Fibroblast of the aortic adventitia (primary cell): ENCODE measurements around the gene WDR87. TPM values are rescaled to one million over a fixed set of nuclear protein-coding genes. Genes with fewer than 3 reads are reported as not detected.
"Not testable (repeated sequence)": the region's sequence is repeated elsewhere in the genome, so short reads cannot be mapped to it uniquely, and the experiment has no call there.

Source experiments
- DNase-seq: peaks from one replicate; pipeline ENCODE4 v3.0.0-alpha.2; 2010; ENCODE audit warnings: low read depth
- H3K4me3 ChIP-seq: 2 replicates; pipeline ENCODE4 v1.5.1; 2011; ENCODE audit warnings: low read depth, mild to moderate bottlenecking, control low read depth, low read length, moderate library complexity
- total RNA-seq: library from RNA; depleted of rRNA; stranded (reverse); fragments of >200 nt; gene quantifications from 2 replicates; pipeline ENCODE4 v1.2.3, GENCODE V29; 2012; ENCODE audit warnings: low replicate concordance
- TF ChIP-seq, protein P1 (sequence below): IDR thresholded peaks from 2 replicates; pipeline ENCODE4 v1.5.1; 2011; ENCODE audit warnings: mild to moderate bottlenecking, low read length, control low read depth, inconsistent platforms; ENCODE audit not compliant: insufficient read depth

WDR87 gene
- total RNA-seq, 1 donor = not detected

DNA sequence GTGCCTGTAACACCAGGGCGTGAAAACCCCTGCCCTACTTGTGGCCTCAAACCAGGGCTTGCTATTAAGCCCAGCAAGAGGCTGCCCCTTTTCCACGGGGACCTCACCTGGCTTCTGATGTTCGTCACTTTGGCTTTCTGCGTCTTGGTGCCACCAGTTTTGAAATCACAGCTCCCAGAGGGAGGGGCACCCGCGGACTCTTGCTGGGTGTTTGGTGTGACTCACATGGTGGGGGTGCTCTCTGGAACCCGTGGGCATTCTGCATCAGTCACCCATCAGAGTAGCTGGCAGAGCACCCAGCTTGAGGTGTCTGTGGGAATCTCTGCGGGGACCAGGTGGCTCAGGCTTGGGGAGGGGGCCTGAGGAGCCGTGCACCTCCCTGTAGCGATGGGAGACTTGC lies 19.9 kb upstream of the WDR87 start:
- no peak for DNase-seq
- no peak overlapping the region for H3K4me3 ChIP-seq
- TF ChIP-seq, protein P1, sequence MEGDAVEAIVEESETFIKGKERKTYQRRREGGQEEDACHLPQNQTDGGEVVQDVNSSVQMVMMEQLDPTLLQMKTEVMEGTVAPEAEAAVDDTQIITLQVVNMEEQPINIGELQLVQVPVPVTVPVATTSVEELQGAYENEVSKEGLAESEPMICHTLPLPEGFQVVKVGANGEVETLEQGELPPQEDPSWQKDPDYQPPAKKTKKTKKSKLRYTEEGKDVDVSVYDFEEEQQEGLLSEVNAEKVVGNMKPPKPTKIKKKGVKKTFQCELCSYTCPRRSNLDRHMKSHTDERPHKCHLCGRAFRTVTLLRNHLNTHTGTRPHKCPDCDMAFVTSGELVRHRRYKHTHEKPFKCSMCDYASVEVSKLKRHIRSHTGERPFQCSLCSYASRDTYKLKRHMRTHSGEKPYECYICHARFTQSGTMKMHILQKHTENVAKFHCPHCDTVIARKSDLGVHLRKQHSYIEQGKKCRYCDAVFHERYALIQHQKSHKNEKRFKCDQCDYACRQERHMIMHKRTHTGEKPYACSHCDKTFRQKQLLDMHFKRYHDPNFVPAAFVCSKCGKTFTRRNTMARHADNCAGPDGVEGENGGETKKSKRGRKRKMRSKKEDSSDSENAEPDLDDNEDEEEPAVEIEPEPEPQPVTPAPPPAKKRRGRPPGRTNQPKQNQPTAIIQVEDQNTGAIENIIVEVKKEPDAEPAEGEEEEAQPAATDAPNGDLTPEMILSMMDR = no peak

DNA sequence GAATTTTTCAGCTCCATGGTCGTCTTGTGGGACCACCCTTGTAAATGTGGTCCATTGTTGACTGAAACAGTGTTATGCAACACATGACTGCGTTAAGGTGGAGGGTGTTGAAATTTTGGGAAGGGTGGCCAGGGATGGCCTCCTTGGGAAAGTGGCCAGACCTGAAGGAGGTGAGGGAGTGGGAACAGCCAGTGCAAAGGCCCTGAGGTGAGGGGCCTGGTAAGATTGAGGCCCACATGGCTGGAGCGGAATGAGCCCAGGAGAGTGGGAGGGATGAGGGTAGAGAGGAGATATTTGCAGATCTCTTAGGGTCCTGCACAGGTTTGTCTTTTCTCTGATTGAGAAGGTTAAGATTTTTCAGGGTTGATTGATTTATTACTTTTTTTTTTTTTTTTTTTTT lies 18.8 kb upstream of the WDR87 start:
- TF ChIP-seq, protein P1 = no peak
- no peak for DNase-seq
- H3K4me3 ChIP-seq = no peak overlapping the region

DNA sequence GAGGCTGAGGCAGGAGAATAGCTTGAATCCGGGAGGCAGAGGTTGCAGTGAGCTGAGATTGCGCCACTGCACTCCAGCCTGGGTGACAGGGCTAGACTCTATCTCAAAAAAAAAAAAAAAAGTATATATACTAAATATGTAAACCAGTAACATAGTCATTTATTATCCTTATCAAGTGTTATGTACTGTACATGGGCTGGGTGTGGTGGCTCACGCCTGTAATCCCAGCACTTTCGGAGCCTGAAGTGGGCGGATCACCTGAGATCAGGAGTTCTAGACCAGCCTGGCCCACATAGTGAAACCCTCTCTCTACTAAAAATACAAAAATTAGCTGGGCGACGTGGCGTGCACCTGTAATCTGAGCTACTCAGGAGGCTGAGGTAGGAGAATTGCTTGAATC lies 18.2 kb upstream of the WDR87 start:
- DNase-seq, H3K4me3 ChIP-seq: not testable (repeated sequence)

GRCh38 chr19:37920591-37921450 lies 14.4 kb upstream of the WDR87 start:
- H3K4me3 ChIP-seq = no peak overlapping the region
- no peak for DNase-seq
- TF ChIP-seq, protein P1 = no peak

DNA sequence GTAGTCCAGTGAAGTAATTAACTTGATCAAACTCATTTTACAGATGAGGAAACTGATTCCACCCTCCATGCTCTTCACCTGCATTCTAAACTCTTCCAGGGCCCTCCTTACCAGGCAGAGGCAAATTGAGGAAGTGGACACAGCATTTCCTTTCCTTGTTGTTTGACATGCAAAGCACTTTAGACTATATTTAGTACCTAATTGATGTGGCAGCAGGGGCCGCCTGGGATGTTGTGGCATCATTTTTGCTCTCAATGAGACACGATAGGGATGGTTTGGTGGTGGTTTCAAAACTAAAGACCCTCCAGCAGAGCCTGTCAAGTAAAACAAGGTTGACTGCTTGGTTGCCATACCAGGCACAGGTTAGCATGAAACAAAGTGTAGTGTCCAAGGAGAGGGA lies 8.5 kb upstream of the WDR87 start:
- TF ChIP-seq, protein P1 = no peak
- no peak overlapping the region for H3K4me3 ChIP-seq
- no peak for DNase-seq

DNA sequence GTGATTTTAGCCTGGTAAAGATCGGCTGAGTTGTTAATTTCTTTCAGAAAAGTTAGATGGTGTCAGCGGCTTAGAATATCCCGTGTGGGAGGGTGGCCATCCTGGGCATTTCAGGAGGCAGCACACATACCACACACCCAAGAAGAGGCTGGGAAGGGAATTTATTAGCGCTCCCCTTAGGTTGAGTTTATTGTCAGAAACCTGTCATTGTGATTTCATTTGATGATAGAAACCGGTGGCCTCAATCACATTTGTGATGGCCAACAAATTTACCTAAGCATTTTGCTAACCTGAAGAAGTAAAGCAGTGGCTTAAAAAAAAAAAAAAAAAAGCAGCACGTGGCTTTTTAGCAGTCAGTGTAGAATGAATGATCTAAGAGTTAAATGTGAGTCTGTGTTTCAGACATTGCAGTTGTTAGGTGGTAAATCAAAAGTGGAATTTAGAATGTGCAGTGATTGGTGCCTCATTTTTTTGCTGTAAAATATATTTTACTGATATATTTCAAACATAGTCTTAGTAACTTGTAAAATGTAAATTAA lies 3.3 kb upstream of the WDR87 start:
- DNase-seq = no peak
- TF ChIP-seq, protein P1 = no peak
- H3K4me3 ChIP-seq = no peak overlapping the region

GRCh38 chr19:37907735-37908455 lies 1.5 kb upstream of the WDR87 start:
- H3K4me3 ChIP-seq = peak overlapping the region; percentile 86
- TF ChIP-seq, protein P1 = no peak
- DNase-seq = peak; percentile 11
